PFSK-1 (cell line): Measurements from ENCODE around the gene GRIP1.

Experiments used
- POLR2AphosphoS5 ChIP-seq: IDR thresholded peaks from 2 replicates; pipeline ENCODE4 v1.6.1; 2012; ENCODE audit warnings: low read depth, mild to moderate bottlenecking, control low read depth, low read length, moderate library complexity
- TAF1 ChIP-seq: IDR thresholded peaks from 2 replicates; pipeline ENCODE4 v1.6.1; 2012; ENCODE audit warnings: low read length, control low read depth, borderline replicate concordance; ENCODE audit not compliant: insufficient read depth

GRCh38 chr12:66714709-66715108 lies 35.8 kb upstream of the GRIP1 start:
- no peak for TF ChIP-seq TAF1
- TF ChIP-seq POLR2AphosphoS5: no peak
